Measurements from ENCODE around the gene FAIM2.

The FAIM2 gene

GRCh38 chr12:49868952-49869815 is 34.5 kb downstream of the FAIM2 start (continued):
- TF ChIP-seq ZNF555 (tag by site-specific recombination; conservative IDR thresholded peaks at IDR 0.05), result no peak
- no peak for TF ChIP-seq ZNF837 (tag by site-specific recombination; IDR thresholded peaks at IDR 0.05)
- no peak for TF ChIP-seq ZNF248 (tag by site-specific recombination; IDR thresholded peaks at IDR 0.05)
- peak; percentile 99 for TF ChIP-seq ZBTB48 (tag by site-specific recombination; IDR thresholded peaks at IDR 0.05)
- peak; percentile 70 for TF ChIP-seq ZBTB21 (tag by site-specific recombination; IDR thresholded peaks at IDR 0.05)
- TF ChIP-seq ZFHX2 (tag by site-specific recombination; conservative IDR thresholded peaks at IDR 0.05), result peak; percentile 60
- no peak for TF ChIP-seq ZNF433 (tag by site-specific recombination; IDR thresholded peaks at IDR 0.05; ENCODE audit: low read depth)
- TF ChIP-seq ZNF658 (tag by site-specific recombination; IDR thresholded peaks at IDR 0.05), result no peak
- peak; percentile 66; the same call in 1 of the 2 replicates for TF ChIP-seq KLF16 (tag by site-specific recombination; IDR thresholded peaks at IDR 0.05)
- no peak for TF ChIP-seq ZNF148 (tag by site-specific recombination; IDR thresholded peaks at IDR 0.05; ENCODE audit: borderline replicate concordance)
- TF ChIP-seq ZNF76 (tag by site-specific recombination; IDR thresholded peaks at IDR 0.05; ENCODE audit: borderline replicate concordance, low read depth), result peak; percentile 48; the same call in 1 of the 2 replicates
- TF ChIP-seq ZNF48 (tag by site-specific recombination; IDR thresholded peaks at IDR 0.05), result no peak
- TF ChIP-seq ZBTB49 (tag by site-specific recombination; IDR thresholded peaks at IDR 0.05; ENCODE audit: low read depth), result no peak
- TF ChIP-seq ZNF488 (tag by site-specific recombination; IDR thresholded peaks at IDR 0.05), result no peak
- peak; percentile 76; the same call in 1 of the 2 replicates for TF ChIP-seq ZNF610 (tag by site-specific recombination; IDR thresholded peaks at IDR 0.05; ENCODE audit: borderline replicate concordance)
- no peak for TF ChIP-seq ZNF266 (tag by site-specific recombination; IDR thresholded peaks at IDR 0.05; ENCODE audit: low read depth)
- no peak for TF ChIP-seq ZNF112 (tag by site-specific recombination; IDR thresholded peaks at IDR 0.05)
- TF ChIP-seq ZNF404 (tag by site-specific recombination; IDR thresholded peaks at IDR 0.05), result no peak
- TF ChIP-seq PATZ1 (tag by site-specific recombination; IDR thresholded peaks at IDR 0.05), result peak; percentile 99
- TF ChIP-seq ZNF302 (tag by site-specific recombination; IDR thresholded peaks at IDR 0.05; ENCODE audit: low read depth), result no peak
- TF ChIP-seq ZNF571 (tag by site-specific recombination; IDR thresholded peaks at IDR 0.05), result no peak
- TF ChIP-seq MEIS1 (CRISPR knock-in tag; IDR thresholded peaks at IDR 0.05; ENCODE audit: borderline replicate concordance), result no peak
- no peak for TF ChIP-seq ZNF221 (tag by site-specific recombination; IDR thresholded peaks at IDR 0.05; ENCODE audit: borderline replicate concordance)
- no peak for TF ChIP-seq ZBTB26 (tag by site-specific recombination; optimal IDR thresholded peaks at IDR 0.05)
- TF ChIP-seq ZBTB17 (tag by site-specific recombination; IDR thresholded peaks at IDR 0.05), result peak; percentile 88
- TF ChIP-seq ZNF174 (tag by site-specific recombination; IDR thresholded peaks at IDR 0.05), result no peak
- TF ChIP-seq ZNF324 (tag by site-specific recombination; IDR thresholded peaks at IDR 0.05), result peak; percentile 80
- TF ChIP-seq ZNF639 (tag by site-specific recombination; IDR thresholded peaks at IDR 0.05), result peak; percentile 66; the same call in 1 of the 2 replicates

Data from HEK293 (cell line).